ENCODE measurements around the gene PIK3C2A.

The PIK3C2A gene

GRCh38 chr11:17185938-17186337, 21.8 kb downstream of the PIK3C2A start:
- Histone ChIP-seq H3F3A (ENCODE audit: insufficient read depth, low read length) (no peaks in the 10 kb centered on the region), H3K9me2 (ENCODE audit: low read depth, low read length) (no peaks in the 10 kb centered on the region), H2AFZ (ENCODE audit: low read length) (no peak overlapping the region), H3K36me3 (ENCODE audit: insufficient read depth, low read length) (peaks cover 20% of the 10 kb centered on the region; the same call in 1 of the 2 replicates), H3K4me1 (ENCODE audit: insufficient read depth, low read length, severe bottlenecking) (no peaks in the 10 kb centered on the region), H3K9ac (ENCODE audit: low read length) (no peak overlapping the region), H3K79me2 (ENCODE audit: insufficient read depth, low read length) (peaks cover 48% of the 10 kb centered on the region), H3K4me2 (ENCODE audit: low read length) (no peak overlapping the region), H3K9me3 (ENCODE audit: low read length) (no peaks in the 10 kb centered on the region), H3K27me3 (ENCODE audit: insufficient read depth, low read length) (no peaks in the 10 kb centered on the region), H3K27ac (ENCODE audit: low read depth, low read length, poor library complexity, severe bottlenecking) (no peak overlapping the region), H3K4me3 (ENCODE audit: low read depth, low read length, poor library complexity, severe bottlenecking) (no peak overlapping the region), H4K20me1 (ENCODE audit: insufficient read depth, low read length) (no peaks in the 10 kb centered on the region)
- no peak for TF ChIP-seq EZH2 (IDR thresholded peaks at IDR 0.05; ENCODE audit: borderline replicate concordance, low read length)

DNA sequence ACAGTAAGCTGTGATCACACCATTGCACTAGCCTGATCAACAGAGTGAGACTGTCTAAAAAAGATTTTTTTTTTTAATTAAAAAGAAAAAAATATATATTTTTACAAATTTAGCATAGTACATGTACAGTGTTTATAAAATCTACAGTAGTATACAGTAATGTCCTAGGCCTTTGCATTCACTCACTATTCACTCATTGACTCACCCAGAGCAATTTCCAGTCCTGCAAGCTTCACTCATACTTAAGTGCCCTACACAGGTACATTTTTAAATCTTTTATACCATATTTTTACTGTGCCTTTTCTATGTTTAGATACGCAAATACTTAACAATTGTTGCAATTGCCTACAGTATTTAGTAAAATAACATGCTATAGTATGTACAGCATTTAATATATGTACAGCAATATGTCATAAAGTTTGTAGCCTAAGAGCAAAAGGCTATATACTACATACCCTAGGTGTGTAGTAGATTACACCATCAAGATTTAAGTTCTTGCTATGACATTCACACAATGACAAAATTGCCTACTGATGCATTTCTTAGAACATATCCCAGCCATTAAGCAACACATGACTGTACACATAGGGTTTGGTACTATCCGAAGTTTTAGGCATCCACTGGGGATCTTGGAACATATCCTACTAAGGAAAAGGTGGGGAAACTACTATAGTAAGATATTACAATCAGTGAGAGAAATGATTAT, 22.8 kb downstream of the PIK3C2A start:
- TF ChIP-seq EZH2 (IDR thresholded peaks at IDR 0.05; ENCODE audit: borderline replicate concordance, low read length) = no peak
- no peak for TF ChIP-seq CTCF (IDR thresholded peaks at IDR 0.05; ENCODE audit: low read length)
- Histone ChIP-seq H3K4me3 (ENCODE audit: low read depth, low read length, poor library complexity, severe bottlenecking) (no peak overlapping the region), H3K27ac (ENCODE audit: low read depth, low read length, poor library complexity, severe bottlenecking) (no peak overlapping the region), H3K4me1 (ENCODE audit: insufficient read depth, low read length, severe bottlenecking) (no peaks in the 10 kb centered on the region), H3K9ac (ENCODE audit: low read length) (no peak overlapping the region), H2AFZ (ENCODE audit: low read length) (no peak overlapping the region), H3K36me3 (ENCODE audit: insufficient read depth, low read length) (peaks cover 19% of the 10 kb centered on the region; the same call in 1 of the 2 replicates), H3K79me2 (ENCODE audit: insufficient read depth, low read length) (peaks cover 43% of the 10 kb centered on the region), H3F3A (ENCODE audit: insufficient read depth, low read length) (no peaks in the 10 kb centered on the region), H3K27me3 (ENCODE audit: insufficient read depth, low read length) (no peaks in the 10 kb centered on the region), H4K20me1 (ENCODE audit: insufficient read depth, low read length) (no peaks in the 10 kb centered on the region), H3K9me2 (ENCODE audit: low read depth, low read length) (no peaks in the 10 kb centered on the region), H3K4me2 (ENCODE audit: low read length) (no peak overlapping the region), H3K9me3 (ENCODE audit: low read length) (no peaks in the 10 kb centered on the region)

DNA sequence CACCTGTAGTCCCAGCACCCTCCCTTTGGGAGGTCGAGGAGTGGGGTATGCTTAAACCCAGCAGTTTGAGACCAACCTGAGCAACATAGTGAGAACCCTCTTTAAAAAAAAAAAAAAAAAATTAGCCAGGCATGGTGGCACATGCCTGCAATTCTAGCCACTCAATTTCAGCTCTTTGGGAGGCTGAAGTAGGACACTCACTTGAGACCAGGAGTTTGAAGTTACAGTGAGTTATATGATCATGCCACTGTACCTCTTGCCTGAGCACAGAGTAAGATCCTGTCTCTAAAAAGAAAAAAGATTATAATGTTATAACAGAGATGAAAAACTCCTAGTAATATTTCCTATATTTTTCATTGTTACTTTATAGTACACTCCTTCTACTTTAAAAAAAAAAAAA, 23.9 kb downstream of the PIK3C2A start:
- no peaks in the 10 kb centered on the region for H3K27me3 ChIP-seq (ENCODE audit: insufficient read depth, low read length)
- H3K9ac ChIP-seq (ENCODE audit: low read length) = no peak overlapping the region
- H3F3A ChIP-seq (ENCODE audit: insufficient read depth, low read length) = no peaks in the 10 kb centered on the region
- TF ChIP-seq CTCF (IDR thresholded peaks at IDR 0.05; ENCODE audit: low read length) = no peak
- no peak for TF ChIP-seq EZH2 (IDR thresholded peaks at IDR 0.05; ENCODE audit: borderline replicate concordance, low read length)
- peaks cover 19% of the 10 kb centered on the region; the same call in 1 of the 2 replicates for H3K36me3 ChIP-seq (ENCODE audit: insufficient read depth, low read length)
- H3K4me3 ChIP-seq (ENCODE audit: low read depth, low read length, poor library complexity, severe bottlenecking) = no peak overlapping the region
- no peak overlapping the region for H2AFZ ChIP-seq (ENCODE audit: low read length)
- no peak overlapping the region for H3K4me2 ChIP-seq (ENCODE audit: low read length)
- peaks cover 41% of the 10 kb centered on the region for H3K79me2 ChIP-seq (ENCODE audit: insufficient read depth, low read length)
- H4K20me1 ChIP-seq (ENCODE audit: insufficient read depth, low read length) = no peaks in the 10 kb centered on the region
- no peak overlapping the region for H3K27ac ChIP-seq (ENCODE audit: low read depth, low read length, poor library complexity, severe bottlenecking)
- no peaks in the 10 kb centered on the region for H3K9me2 ChIP-seq (ENCODE audit: low read depth, low read length)
- no peaks in the 10 kb centered on the region for H3K9me3 ChIP-seq (ENCODE audit: low read length)
- H3K4me1 ChIP-seq (ENCODE audit: insufficient read depth, low read length, severe bottlenecking) = no peaks in the 10 kb centered on the region

DNA sequence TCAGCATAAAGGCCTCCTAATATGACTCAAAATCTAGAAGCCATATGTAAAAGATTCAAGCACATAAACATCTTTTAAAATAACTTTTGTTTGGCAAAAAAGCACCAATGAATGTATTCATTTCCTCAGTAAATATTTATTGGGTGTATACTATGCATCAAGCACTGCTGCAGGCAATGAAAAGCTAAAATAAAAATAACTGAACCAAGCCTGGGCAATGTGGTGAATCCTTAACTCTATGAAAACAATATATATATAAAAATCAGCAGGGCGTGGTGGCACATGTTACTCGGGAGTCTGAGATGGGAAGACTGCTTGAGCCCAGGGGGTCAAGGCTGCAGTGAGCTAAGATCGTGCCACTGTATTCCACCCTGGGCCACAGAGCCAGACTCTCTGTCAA, 27.8 kb downstream of the PIK3C2A start:
- Histone ChIP-seq H3K27ac (ENCODE audit: low read depth, low read length, poor library complexity, severe bottlenecking) (no peak overlapping the region), H3K79me2 (ENCODE audit: insufficient read depth, low read length) (peaks cover 23% of the 10 kb centered on the region), H3K4me2 (ENCODE audit: low read length) (no peak overlapping the region), H3K9ac (ENCODE audit: low read length) (no peak overlapping the region), H2AFZ (ENCODE audit: low read length) (no peak overlapping the region), H3K36me3 (ENCODE audit: insufficient read depth, low read length) (peaks cover 6% of the 10 kb centered on the region; the same call in 1 of the 2 replicates), H3F3A (ENCODE audit: insufficient read depth, low read length) (no peaks in the 10 kb centered on the region), H3K9me2 (ENCODE audit: low read depth, low read length) (no peaks in the 10 kb centered on the region), H3K4me3 (ENCODE audit: low read depth, low read length, poor library complexity, severe bottlenecking) (no peak overlapping the region), H4K20me1 (ENCODE audit: insufficient read depth, low read length) (no peaks in the 10 kb centered on the region), H3K4me1 (ENCODE audit: insufficient read depth, low read length, severe bottlenecking) (no peaks in the 10 kb centered on the region), H3K9me3 (ENCODE audit: low read length) (no peaks in the 10 kb centered on the region), H3K27me3 (ENCODE audit: insufficient read depth, low read length) (no peaks in the 10 kb centered on the region)
- TF ChIP-seq CTCF (IDR thresholded peaks at IDR 0.05; ENCODE audit: low read length) = no peak
- TF ChIP-seq EZH2 (IDR thresholded peaks at IDR 0.05; ENCODE audit: borderline replicate concordance, low read length) = no peak

Measured in OCI-LY1 (cell line).